Measurements from ENCODE around the gene SLC12A8. TPM values are rescaled to one million over a fixed set of nuclear protein-coding genes. Genes with fewer than 3 reads are reported as not detected.

The SLC12A8 gene
- polyA plus RNA-seq, 1 of the 3 experiments (the other 2 are of a cell fraction), result 7.5 TPM

DNA sequence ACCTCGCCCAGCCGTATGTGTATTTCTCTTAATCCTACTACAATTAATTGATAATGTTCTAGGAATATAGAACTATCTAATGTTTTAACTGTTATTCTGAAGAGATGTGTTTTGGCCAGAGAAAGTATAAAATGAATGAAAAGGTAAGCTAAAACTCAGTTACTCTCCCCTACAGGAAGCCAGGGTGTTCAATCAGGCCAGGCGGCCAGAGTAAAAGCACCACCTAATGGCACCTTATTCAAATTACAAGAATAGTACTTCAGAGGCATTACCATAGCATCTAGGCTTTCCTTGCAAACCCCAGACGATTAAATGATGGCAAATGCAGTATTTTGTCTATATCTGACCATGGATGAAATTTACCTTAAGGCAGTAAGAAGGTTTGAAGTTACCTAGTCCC lies 10.4 kb downstream of the SLC12A8 start:
- Histone ChIP-seq H3K79me2 (ENCODE audit: insufficient read depth) (no peaks in the 10 kb centered on the region), H3K4me2 (no peak overlapping the region), H3K4me1 (ENCODE audit: control insufficient read depth in 1 of 2, insufficient read depth in 2 of 2, low read depth in 1 of 2, low read length in 1 of 2) (no peaks in the 10 kb centered on the region), H3K9ac (no peak overlapping the region), H3K4me3 (ENCODE audit: low read depth in 2 of 2, low read length in 1 of 2) (no peak overlapping the region), H4K20me1 (ENCODE audit: insufficient read depth) (no peaks in the 10 kb centered on the region), H3F3A (replicated peaks; ENCODE audit: insufficient read depth) (no peaks in the 10 kb centered on the region), H2AFZ (ENCODE audit: low read depth) (no peak overlapping the region), H3K9me2 (no peaks in the 10 kb centered on the region), H3K27me3 (ENCODE audit: insufficient read depth) (no peaks in the 10 kb centered on the region), H3K36me3 (replicated peaks in 1 of 2; ENCODE audit: control insufficient read depth in 1 of 2, insufficient read depth in 2 of 2, low read length in 1 of 2) (no peaks in the 10 kb centered on the region), H3K27ac (ENCODE audit: low read depth in 2 of 2, low read length in 1 of 2) (no peak overlapping the region), H3K9me3 (no peaks in the 10 kb centered on the region)
- ChIA-PET CTCF (interaction anchor here (0.6 to 1.7 kb wide), 2 partner anchors 16 to 165 kb away, joined by 4 read pairs; no protein-coding TSS in a partner anchor), POLR2A (no interaction called here)
- TF ChIP-seq, protein P1, sequence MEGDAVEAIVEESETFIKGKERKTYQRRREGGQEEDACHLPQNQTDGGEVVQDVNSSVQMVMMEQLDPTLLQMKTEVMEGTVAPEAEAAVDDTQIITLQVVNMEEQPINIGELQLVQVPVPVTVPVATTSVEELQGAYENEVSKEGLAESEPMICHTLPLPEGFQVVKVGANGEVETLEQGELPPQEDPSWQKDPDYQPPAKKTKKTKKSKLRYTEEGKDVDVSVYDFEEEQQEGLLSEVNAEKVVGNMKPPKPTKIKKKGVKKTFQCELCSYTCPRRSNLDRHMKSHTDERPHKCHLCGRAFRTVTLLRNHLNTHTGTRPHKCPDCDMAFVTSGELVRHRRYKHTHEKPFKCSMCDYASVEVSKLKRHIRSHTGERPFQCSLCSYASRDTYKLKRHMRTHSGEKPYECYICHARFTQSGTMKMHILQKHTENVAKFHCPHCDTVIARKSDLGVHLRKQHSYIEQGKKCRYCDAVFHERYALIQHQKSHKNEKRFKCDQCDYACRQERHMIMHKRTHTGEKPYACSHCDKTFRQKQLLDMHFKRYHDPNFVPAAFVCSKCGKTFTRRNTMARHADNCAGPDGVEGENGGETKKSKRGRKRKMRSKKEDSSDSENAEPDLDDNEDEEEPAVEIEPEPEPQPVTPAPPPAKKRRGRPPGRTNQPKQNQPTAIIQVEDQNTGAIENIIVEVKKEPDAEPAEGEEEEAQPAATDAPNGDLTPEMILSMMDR (IDR thresholded peaks at IDR 0.05), result peak; percentile 26; the same call in 1 of the 2 replicates
- TF ChIP-seq, protein P2, sequence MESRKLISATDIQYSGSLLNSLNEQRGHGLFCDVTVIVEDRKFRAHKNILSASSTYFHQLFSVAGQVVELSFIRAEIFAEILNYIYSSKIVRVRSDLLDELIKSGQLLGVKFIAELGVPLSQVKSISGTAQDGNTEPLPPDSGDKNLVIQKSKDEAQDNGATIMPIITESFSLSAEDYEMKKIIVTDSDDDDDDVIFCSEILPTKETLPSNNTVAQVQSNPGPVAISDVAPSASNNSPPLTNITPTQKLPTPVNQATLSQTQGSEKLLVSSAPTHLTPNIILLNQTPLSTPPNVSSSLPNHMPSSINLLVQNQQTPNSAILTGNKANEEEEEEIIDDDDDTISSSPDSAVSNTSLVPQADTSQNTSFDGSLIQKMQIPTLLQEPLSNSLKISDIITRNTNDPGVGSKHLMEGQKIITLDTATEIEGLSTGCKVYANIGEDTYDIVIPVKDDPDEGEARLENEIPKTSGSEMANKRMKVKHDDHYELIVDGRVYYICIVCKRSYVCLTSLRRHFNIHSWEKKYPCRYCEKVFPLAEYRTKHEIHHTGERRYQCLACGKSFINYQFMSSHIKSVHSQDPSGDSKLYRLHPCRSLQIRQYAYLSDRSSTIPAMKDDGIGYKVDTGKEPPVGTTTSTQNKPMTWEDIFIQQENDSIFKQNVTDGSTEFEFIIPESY (IDR thresholded peaks at IDR 0.05; ENCODE audit: borderline replicate concordance, low read depth), result no peak
- TF ChIP-seq, protein P3, sequence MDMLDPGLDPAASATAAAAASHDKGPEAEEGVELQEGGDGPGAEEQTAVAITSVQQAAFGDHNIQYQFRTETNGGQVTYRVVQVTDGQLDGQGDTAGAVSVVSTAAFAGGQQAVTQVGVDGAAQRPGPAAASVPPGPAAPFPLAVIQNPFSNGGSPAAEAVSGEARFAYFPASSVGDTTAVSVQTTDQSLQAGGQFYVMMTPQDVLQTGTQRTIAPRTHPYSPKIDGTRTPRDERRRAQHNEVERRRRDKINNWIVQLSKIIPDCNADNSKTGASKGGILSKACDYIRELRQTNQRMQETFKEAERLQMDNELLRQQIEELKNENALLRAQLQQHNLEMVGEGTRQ (IDR thresholded peaks at IDR 0.05; ENCODE audit: borderline replicate concordance, low read depth, low read length), result no peak
- TF ChIP-seq, protein P4, sequence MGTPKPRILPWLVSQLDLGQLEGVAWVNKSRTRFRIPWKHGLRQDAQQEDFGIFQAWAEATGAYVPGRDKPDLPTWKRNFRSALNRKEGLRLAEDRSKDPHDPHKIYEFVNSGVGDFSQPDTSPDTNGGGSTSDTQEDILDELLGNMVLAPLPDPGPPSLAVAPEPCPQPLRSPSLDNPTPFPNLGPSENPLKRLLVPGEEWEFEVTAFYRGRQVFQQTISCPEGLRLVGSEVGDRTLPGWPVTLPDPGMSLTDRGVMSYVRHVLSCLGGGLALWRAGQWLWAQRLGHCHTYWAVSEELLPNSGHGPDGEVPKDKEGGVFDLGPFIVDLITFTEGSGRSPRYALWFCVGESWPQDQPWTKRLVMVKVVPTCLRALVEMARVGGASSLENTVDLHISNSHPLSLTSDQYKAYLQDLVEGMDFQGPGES (IDR thresholded peaks at IDR 0.05; ENCODE audit: low read depth, low read length), result no peak
- TF ChIP-seq FOSL2 (IDR thresholded peaks at IDR 0.05; ENCODE audit: borderline replicate concordance, low read depth), result no peak
- TF ChIP-seq, protein P5, sequence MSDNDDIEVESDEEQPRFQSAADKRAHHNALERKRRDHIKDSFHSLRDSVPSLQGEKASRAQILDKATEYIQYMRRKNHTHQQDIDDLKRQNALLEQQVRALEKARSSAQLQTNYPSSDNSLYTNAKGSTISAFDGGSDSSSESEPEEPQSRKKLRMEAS (IDR thresholded peaks at IDR 0.05; ENCODE audit: low read depth), result no peak
- TF ChIP-seq, protein P6, sequence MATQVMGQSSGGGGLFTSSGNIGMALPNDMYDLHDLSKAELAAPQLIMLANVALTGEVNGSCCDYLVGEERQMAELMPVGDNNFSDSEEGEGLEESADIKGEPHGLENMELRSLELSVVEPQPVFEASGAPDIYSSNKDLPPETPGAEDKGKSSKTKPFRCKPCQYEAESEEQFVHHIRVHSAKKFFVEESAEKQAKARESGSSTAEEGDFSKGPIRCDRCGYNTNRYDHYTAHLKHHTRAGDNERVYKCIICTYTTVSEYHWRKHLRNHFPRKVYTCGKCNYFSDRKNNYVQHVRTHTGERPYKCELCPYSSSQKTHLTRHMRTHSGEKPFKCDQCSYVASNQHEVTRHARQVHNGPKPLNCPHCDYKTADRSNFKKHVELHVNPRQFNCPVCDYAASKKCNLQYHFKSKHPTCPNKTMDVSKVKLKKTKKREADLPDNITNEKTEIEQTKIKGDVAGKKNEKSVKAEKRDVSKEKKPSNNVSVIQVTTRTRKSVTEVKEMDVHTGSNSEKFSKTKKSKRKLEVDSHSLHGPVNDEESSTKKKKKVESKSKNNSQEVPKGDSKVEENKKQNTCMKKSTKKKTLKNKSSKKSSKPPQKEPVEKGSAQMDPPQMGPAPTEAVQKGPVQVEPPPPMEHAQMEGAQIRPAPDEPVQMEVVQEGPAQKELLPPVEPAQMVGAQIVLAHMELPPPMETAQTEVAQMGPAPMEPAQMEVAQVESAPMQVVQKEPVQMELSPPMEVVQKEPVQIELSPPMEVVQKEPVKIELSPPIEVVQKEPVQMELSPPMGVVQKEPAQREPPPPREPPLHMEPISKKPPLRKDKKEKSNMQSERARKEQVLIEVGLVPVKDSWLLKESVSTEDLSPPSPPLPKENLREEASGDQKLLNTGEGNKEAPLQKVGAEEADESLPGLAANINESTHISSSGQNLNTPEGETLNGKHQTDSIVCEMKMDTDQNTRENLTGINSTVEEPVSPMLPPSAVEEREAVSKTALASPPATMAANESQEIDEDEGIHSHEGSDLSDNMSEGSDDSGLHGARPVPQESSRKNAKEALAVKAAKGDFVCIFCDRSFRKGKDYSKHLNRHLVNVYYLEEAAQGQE (IDR thresholded peaks at IDR 0.05; ENCODE audit: low read depth, low read length), result no peak
- no peak for TF ChIP-seq NFIC (IDR thresholded peaks at IDR 0.05; ENCODE audit: borderline replicate concordance)
- no peak for TF ChIP-seq TAF1 (IDR thresholded peaks at IDR 0.05; ENCODE audit: borderline replicate concordance, low read depth, low read length)
- TF ChIP-seq EP300 (IDR thresholded peaks at IDR 0.05; ENCODE audit: borderline replicate concordance in 1 of 2, low read depth in 1 of 2, low read length in 1 of 2), result no peak
- peak; percentile 38; the same call in 1 of the 2 replicates for TF ChIP-seq RAD21 (IDR thresholded peaks at IDR 0.05; ENCODE audit: low read length)
- TF ChIP-seq ELF1 (IDR thresholded peaks at IDR 0.05), result no peak
- DNase-seq, result no peak
- 79% methylated on average over 4 of the region's 4 CpGs for whole genome bisulfite sequencing (ENCODE audit: low lambda C conversion rate)

Data from SK-N-SH (cell line).